HG03060 (cell line): ENCODE data around the gene AXIN2.
"Not testable (repeated sequence)": the region's sequence is repeated elsewhere in the genome, so short reads cannot be mapped to it uniquely, and the experiment has no call there.

Source experiments
- ATAC-seq: cut with Tn5 transposase; IDR thresholded peaks from one replicate; pipeline ENCODE4 v1.9.1; 2021; ENCODE audit warnings: low read depth, moderate number of reproducible peaks; ENCODE audit not compliant: unreplicated experiment

Gene AXIN2

GRCh38 chr17:65523853-65524664 lies 37.4 kb downstream of the AXIN2 start:
- no peak for ATAC-seq

GRCh38 chr17:65523411-65523810 lies 38.0 kb downstream of the AXIN2 start:
- no peak for ATAC-seq

GRCh38 chr17:65522751-65523404 lies 38.6 kb downstream of the AXIN2 start:
- ATAC-seq = no peak

GRCh38 chr17:65519462-65519861 lies 42.0 kb downstream of the AXIN2 start:
- no peak for ATAC-seq

- ATAC-seq = no peak
Observed at GRCh38 chr17:65518256-65518655, 43.2 kb downstream of the AXIN2 start.

DNA sequence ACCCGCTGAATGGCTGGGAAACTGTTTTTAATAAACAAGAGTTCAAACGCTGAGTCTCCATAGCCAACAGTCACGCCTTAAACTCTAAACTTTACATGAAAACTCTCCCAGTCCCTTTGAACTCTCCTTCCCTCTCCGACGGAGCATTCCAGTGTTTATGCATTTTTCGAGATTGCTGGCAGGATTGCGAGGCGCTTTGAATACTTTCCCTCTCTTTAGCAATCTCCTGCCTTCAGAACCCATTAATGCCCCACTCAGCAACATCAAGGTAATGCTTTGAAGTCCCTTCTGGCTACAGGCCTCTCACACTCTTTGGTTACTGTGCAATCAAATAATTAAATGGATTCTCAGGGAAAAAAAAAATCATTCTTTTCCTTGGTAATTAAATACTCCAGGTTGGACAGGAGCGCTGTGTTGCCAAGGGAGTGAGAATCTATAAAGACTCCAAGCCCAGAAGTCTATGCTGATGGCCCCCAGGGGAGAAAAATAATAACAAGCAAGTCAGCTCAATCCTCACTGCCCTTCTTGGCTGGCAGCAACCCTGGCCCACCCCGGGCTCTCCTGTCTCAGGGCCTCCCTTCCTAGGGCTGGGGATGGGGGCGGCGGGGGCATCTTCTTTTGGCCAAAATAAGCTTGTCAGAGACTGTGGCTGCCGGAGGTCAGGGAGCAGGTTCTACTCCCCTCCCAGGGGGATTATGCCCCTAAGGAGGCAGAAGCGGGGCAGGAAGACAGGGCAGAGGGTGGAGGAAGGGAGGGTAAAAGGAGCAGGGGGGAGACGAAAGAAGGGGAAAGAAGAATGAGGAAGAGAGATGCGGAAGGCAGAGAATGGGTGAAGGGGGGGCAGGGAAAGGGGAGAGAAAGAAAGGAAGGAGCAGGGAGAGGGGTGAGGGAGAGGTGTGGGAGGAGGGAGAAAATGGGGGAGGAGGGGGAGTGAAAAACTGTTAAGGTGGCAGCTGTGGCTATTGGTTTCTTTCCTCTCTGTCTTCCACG lies 45.2 kb downstream of the AXIN2 start:
- no peak for ATAC-seq

GRCh38 chr17:65515512-65515911 lies 45.9 kb downstream of the AXIN2 start:
- ATAC-seq = no peak

- no peak for ATAC-seq
Observed at GRCh38 chr17:65514541-65514940, 46.9 kb downstream of the AXIN2 start.

- ATAC-seq = no peak
Observed at GRCh38 chr17:65514082-65514481, 47.4 kb downstream of the AXIN2 start.

DNA sequence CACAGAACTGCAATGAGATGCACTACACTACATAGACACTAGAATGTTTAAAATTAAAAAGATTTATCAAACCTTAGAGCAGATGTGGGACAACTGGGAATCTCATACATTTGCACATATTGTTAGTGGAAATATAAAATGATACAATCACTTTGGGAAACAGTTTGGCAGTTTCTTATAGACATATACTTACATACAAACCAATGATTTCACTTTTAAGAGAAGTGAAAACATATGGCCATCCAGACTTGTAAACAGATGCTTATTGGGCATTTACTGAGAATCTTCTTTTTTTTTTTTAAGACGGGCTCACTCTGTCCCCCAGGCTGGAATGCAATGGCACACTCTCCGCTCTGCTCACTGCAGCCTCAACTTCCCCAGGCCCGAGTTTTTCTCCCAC lies 50.1 kb downstream of the AXIN2 start:
- no peak for ATAC-seq

- no peak for ATAC-seq
Observed at GRCh38 chr17:65509032-65509431, 52.4 kb downstream of the AXIN2 start.

- not testable (repeated sequence) for ATAC-seq
Observed at GRCh38 chr17:65504673-65505072, 56.8 kb downstream of the AXIN2 start.

GRCh38 chr17:65504141-65504540 lies 57.3 kb downstream of the AXIN2 start:
- ATAC-seq = no peak

DNA sequence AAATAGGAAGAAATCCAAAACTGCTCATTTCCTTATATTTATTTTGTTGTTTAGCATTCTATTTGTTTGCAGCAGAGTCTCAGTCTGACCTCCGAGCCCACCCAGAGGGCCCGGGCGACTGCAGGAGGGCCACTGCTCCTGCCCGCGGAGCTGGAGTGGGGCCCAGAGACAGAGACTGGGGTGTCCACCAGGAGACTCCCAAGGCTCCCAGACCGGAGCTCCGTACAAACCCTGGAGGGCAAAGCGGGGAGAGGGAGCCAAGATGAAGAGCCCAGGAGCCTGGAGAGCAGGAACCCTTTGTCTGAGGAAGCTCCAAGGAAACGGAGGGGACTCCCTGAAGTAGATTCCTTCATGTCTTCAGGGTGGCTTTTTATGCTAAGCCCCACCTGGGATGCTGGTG lies 57.9 kb downstream of the AXIN2 start:
- ATAC-seq = no peak

DNA sequence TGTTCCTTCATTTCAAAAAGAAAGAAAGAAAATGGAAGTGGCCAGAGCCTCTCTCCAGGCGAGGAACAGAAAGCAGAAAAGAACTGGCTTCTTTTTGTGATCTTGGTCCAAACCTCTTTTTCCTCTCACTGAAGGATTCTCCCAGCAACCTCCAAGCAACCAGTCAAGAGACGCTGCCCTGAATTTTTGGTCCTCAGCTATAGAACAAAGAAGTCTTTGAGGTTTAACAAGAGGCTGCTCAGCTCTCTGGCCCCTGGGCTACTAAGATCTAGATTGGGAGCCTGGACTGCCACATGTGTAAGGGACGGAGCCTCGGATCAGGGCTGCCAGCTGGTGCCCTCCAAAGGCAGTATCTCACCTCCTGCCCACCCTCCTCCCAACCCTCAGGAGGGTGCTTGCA lies 62.6 kb downstream of the AXIN2 start:
- no peak for ATAC-seq

DNA sequence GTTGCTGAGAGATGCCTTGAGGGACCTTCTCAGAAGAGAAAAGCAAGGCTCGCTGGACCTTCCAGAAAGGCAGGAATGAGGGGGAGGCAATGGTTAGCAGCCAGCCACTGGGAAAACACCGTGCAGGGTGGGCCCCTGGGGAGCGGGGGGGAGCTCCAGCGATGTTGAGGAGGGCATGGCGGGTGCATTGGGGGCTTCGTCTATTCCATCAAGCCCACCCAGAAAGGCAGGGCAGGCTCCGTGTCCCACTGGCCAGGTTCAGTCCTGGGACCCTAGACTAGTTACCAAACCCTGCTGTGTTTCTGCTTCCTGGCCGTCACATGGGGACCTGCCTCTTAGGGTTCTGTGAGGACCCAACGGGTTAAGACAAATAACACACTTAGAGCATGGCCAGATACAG lies 64.6 kb downstream of the AXIN2 start:
- ATAC-seq = no peak

- no peak for ATAC-seq
Observed at GRCh38 chr17:65495122-65496055, 66.1 kb downstream of the AXIN2 start.

- ATAC-seq = no peak
Observed at GRCh38 chr17:65489413-65490155, 71.9 kb downstream of the AXIN2 start.

- ATAC-seq = no peak
Observed at GRCh38 chr17:65488665-65489064, 72.8 kb downstream of the AXIN2 start.
